Measurements from ENCODE around the gene SLC25A22.
A peak's percentile ranks its signal among the peaks of the same experiment; 100 is the strongest.

The SLC25A22 gene

GRCh38 chr11:820655-821511, 22.8 kb upstream of the SLC25A22 start:
- DNase-seq = no peak

DNA sequence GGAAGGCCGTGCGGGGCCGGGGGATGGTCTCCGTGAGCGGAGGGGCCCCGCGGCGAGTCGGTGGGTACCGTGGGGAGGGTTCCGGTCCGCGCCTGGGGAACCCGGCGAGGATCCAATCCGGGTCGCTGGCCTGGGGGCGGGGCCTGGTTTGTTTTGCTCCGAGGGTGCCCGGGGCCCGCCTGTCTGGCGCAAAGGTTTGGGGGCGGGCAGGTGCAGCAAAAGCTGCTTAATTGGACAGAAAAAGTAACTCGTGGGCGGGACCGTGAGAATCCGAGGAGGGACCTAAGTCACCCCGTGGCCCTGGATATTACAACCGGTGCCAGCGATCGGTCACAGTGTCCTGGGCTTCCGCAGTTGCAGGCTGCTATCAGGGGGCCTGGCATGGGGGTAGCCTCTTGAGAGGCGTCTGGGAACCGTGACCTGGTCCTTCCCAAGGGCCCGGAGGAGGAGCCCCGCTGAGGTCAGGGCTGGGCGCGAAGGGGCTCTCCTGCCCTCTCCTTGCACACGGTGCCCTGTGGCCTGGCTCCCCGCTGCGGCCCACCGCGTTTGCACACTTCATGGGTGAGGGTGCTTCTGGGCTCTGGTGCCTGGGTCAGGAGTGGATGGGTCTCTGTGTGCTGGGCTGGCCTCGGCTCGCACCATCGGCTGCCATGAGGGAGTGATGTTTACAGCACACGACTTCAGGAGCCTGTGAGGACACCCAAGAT, 22.0 kb upstream of the SLC25A22 start:
- DNase-seq = peak; percentile 80

- peak; percentile 84 for DNase-seq
These were observed 21.2 kb upstream of the SLC25A22 start for GRCh38 chr11:819129-819931.

DNA sequence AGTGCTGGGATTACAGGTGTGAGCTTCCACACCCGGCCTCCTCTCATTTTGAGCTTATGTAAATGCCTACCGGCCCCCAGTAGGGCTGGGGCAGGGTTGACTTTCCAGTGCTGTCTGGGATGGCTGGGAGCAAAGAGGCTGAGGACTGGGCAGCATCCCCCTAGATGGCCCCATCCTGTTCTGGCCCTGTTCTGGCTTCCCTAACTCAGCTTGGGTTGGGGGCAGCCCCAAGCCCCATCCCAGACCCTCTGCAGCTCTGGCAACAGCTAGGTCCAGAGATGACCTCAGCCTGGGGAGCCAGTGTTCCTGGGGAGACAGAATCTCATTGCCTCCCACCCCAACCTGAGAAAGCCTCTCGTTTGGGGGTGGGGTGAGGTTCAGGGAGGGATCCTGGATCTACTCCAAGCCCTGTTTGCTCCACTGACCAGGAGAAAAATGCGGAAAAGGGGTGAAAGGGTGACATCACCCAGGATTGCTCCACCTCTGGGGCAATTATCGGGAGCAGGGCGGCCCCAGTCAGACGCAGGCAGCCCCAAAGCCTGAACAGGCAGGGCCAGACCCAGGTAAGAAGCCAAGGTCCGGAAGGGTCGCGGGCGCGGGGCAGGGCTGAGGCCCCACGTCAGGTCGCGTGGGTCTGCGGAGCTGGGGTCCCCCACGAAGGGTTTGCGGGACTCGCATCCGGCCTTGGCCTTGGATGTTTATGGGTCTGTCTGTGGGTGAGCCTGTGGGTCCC, 20.5 kb upstream of the SLC25A22 start, which contains the start of gene PNPLA2:
Gene PNPLA2 (plus strand): TSS at position 519 of the 733 bp plus-strand sequence. CDS start 805 bp downstream, outside the sequence.
- DNase-seq = no peak

- DNase-seq = no peak
These were observed 18.3 kb upstream of the SLC25A22 start for GRCh38 chr11:816433-816779.

DNA sequence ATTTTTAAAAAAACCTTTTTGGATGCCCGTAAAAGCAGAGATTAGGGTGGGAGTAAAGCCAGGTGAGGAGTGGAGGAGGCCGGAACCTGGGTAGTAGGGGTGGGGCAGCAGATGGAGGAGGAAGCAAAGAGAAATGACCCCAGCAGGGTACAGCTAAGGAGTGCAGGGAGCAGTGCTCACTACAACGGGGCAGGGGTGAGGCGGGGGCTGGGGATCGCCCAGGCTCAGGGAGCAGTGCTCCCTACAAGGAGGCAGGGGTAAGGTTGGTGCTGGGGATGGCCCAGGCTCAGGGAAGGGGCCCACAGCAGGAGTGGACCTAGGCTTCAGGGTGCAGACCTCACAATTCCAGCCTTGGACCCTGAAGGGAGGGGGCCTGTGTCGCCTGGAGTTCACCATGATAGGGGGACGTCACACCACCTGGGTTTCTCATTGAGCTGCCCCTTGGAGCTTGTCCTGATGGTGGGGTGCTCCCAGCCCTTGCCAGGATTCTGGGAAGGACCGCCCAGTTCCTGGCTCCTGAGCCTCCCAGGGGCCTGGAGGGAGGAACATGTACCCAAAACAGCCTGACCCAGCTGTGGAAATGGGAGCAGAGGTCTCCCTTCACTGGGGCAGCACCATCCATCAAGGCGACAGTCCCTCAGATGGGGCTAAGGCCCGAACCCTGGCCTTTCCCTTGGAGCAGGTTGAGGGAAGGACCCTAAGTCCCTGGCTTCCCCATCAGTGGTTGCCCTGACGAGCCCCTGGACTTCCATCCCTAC, 17.8 kb upstream of the SLC25A22 start:
- no peak for DNase-seq

GRCh38 chr11:813456-814096, 15.5 kb upstream of the SLC25A22 start:
- no peak for DNase-seq

DNA sequence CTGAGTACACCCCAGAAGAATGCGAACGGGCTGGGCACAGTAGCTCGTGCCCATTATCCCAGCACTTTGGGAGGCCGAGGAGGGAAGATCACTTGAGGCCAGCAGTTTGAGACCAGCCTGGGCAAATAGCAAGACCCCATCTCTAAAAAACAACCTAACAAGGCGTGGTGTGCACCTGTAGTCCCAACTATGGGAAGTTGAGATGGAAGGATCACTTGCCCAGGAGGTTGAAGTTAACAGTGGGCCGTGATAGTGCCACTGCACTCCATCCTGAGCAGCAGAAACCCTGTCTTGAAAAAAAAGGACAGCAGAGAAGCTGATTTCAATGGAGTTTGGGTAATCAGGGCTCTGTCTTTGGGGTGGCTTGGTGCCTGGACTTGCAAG, 15.0 kb upstream of the SLC25A22 start:
- no peak for DNase-seq

GRCh38 chr11:812390-812789, 14.3 kb upstream of the SLC25A22 start:
- DNase-seq = no peak

DNA sequence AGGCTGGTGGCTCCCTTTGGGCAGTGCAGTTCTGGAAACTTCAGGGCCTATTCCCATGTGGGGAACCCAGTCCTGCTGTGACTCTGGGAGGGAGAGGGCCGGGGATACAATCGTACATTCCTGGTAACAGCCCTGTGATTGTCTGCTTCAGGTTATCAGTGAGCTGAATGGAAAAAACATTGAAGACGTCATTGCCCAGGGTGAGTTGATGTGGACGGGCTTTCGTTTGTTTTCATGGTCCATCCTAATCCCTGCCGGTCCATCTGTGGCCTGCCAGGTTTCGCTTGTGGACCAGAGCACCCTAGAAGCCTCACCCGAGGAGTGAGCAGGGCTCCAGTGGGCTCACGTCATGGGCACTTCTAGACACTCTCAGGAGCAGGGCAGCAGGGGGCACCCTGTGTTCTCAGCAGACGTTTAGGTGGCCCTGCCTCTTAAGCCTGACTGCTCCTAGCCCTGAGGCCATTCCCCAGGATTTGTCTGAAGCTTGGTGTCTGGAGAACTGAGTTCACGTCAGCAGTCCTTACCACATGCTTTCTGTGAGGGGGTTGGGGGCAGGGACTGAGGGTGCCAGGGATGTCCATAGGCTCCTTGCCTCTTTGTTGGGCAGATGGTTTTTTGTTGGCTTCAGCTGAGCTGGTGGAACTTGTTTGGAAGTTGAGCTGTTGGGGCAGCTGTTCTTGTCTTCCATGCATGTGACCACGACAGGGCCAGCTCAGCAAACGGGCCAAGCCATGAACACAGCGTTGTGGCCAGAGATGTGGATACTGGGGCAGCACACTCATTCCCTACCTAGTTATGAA, 13.6 kb upstream of the SLC25A22 start:
- no peak for DNase-seq

- DNase-seq = no peak
These were observed 12.0 kb upstream of the SLC25A22 start for GRCh38 chr11:810040-810567.

DNA sequence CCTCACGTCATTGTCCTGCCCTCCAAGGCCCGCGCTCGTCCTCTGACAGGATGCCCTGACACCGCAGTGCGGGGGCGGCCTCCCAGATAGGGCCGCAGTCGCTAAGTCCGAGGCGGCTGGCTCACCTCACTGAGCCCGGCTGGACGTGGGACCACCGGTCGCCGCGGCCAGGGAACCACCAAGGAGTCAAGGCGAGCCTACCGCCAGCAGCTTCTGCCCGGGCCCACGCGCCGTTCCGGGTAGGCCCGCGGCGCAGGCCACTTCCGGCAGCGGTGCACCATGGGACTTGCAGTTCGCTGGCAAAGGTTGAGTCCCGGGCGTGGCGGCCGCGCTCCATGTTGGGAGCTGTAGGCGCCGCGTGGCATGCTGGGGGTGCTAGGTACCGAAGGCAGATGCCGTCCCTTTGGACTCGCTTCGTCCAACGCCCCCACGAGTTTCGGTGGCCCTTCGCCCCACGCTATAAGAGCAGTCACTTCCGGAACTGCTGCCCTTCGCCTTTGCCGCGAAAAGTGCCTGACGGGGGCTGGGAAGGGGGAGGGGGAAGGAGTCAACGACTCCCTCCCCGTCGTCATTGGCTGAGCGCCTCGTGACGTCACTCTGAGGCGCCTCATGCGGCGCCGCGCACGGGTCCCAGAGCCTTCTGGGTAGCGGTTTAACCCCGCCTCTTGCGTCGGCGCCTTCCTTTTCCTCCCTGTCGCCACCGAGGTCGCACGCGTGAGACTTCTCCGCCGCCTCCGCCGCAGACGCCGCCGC, 11.4 kb upstream of the SLC25A22 start, which contains the start of gene RPLP2:
Gene RPLP2 (plus strand): TSS at position 681 of the 753 bp plus-strand sequence. CDS start 268 bp downstream, outside the sequence.
- DNase-seq = peak; percentile 99

DNA sequence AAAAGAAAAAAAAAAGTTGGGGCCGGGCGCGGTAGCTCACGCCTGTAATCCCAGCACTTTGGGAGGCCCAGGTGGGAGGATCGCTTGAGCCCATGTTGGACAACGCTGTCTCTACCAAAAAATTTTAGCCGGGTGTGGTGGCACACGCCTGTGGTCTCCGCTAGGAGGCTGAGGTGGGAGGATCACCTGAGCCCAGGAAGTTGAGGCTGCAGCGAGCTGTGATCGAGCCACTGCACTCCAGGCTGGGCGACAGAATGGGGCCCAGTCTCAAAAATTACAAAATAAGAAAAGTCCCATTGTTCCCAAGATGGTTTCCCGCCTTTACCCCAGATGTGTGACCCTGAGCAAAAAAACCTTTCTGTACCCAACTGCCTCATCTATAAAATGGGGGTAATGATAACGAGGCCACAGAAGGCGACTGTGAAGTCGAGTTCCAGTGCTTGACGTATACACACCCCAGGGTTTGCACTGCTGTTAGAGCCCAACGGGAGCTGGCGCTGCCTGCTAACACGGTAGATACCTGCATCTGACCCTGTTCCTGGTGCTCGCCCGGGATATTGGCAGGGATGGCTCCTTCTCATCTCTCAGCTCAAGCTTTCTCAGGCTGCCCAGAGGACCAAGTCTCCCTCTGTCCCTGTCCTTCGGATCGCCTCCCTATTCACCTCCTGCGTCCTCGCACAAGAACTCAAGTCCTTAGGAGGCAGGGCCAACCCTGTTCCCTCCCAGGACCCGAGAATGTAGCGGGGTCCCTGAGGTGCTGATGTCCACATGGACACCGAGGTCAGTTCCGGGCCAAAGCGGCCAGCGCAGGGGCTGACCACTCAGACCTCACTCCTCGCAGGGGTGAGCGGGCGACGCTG, 10.6 kb upstream of the SLC25A22 start:
- DNase-seq = no peak

GRCh38 chr11:804599-804964, 6.5 kb upstream of the SLC25A22 start:
- no peak for DNase-seq

GRCh38 chr11:803770-804598, 5.9 kb upstream of the SLC25A22 start:
- DNase-seq = no peak

DNA sequence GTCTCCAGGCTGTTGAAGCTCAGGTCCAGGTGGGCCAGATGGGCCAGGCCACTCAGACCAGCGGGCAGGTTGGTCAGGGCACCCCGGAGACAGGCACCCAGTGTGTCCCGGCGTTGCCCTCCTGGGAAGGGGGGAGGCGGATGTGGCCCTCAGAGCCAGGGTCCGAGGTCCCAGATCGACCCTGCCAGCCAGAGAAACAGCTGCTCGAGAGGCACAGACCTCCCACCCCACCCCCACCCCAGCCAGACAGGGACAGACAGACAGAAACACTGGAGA, 5.3 kb upstream of the SLC25A22 start:
- no peak for DNase-seq

- DNase-seq = no peak
These were observed 4.8 kb upstream of the SLC25A22 start for GRCh38 chr11:802693-803466.
